Activated T-cell treated with anti-CD3 and anti-CD28 coated beads for 1 hour (primary cell): ENCODE data around the gene KCNT1.

ENCODE experiments used
- DNase-seq: peaks from one replicate; pipeline ENCODE4 v3.0.0-alpha.2; 2020; ENCODE audit warnings: low read depth

Gene KCNT1

DNA sequence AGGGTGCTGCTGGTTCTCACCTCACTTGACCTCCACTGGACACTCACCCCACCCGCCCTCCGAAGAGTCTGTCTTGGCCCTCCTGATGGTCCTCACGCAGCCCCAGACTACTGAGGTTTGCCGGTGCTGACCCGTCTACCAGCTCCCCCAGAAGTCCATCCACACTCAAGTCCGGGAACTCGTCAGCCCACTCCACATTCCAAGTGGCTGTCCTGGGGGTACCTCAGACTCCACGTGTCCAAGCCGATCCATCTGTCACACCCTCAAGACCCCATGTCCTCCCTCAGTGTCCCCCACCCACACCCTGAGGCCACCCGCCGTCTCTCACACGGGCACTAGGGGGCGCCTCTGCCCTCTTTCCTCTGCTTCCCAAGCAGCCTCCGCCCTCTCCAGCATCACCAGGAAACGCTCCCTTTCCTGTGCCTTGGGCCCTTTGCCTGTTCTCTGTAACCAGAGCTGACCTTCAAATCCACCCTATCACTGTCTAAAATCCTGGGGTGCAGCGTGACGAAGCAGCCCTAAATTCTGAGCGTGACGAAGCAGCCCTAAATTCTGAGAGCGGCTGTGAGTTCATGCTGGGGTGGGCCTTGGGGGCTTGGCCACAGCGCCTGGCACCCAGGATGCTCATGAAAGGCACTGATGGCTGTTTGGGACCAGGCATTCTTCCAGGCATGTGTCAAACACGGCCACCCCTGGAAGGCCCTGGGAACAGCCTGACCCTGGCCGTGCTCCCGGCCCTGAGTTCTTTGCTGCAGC lies 95.7 kb downstream of the KCNT1 start:
- no peak for DNase-seq

DNA sequence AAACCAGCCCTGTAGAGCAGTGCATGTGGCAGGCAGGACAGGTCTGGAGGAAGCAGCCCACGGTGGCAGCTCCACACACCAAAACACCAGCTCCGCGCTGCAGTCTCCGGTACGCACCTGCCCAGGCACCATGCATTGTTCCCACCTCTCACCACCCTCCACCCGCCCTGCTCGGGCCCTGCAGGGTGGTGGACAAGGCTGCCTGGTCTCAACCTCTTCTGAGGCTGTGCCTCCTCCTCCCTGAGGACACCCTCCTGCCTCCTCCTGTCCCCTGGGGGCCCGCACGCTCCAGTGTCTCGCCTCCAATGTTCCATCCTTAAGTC lies 96.2 kb downstream of the KCNT1 start:
- no peak for DNase-seq

DNA sequence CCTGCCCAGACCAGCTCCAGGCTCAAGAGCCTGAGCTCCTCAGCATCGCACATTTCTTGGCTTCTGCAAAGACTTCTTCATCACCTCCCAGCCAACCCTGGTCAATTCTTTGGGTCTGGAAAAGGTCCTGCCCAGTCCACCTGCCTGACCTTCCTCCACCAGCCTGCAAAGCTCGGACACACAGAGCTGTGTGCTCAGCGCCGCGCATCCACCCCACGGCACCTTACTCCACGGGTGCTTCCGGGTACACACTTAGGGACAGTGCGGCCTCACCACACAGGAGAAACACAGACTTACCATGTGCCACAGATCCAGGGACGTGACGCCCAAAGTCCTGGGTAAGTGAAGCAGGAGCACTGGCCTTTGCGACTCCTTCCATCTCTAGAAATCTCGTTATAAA lies 97.3 kb downstream of the KCNT1 start:
- no peak for DNase-seq

- no peak for DNase-seq
Measured at GRCh38 chr9:135801070-135801469, 99.1 kb downstream of the KCNT1 start.

- no peak for DNase-seq
Measured at GRCh38 chr9:135802876-135803419, 101.0 kb downstream of the KCNT1 start.

DNA sequence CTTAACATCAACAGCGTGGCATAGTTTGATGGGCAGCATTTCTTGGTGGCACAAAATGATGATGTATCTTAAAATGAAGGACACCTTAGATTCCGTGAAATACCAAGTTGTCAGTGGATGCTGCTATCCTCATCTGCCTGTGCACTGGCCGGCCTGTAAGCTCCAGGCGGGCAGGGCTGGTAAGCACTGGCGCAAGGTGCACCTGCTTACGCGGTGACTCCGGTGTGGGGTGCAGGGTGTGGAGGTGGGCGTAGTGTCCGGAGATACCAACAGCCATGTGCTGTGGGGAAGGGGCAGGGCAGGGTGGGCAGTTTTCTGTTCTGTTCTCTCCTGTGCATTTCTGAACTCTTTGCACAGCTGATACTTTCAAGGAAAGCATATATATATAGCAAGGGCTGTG lies 101.5 kb downstream of the KCNT1 start:
- DNase-seq: no peak

DNA sequence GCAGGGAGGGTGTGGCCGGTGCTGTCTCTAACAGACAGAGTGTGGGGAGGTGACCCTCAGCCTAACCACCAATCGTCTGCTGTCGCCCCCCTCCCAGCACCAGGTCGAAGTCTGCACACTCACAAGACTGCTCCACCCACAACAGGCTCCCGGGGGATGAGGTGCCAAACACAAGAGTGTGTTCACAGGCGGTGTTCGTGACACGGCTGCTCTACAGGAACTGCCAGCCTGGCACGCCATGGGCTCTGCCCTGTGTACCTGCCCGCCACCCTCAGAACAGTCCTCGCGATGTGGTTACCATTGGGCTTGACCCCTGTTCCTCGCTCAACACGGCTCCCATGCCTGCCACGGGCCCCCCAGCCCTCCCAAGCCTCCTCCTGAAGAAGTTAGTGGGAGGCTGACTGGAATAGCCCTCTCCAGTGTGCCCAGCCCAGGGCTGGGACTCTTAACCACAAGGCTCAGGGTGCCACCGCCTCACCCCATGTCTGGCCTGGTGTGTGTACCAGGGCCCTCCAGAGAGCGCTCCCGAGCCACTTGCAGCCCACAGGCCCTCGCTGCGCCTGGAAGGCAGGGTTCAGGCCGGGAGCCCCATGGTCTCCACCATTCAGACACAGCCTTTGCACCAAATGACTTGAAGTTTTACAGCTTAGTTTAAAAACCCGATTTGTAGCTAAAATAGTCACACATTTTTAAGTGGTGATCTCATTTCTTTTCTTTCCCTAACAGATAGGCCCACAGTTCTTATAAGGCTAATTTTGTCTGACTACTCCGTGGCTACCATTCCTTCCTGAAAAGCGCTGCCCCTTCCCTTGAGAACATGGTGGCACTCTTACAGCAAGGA lies 102.8 kb downstream of the KCNT1 start:
- no peak for DNase-seq

GRCh38 chr9:135805422-135806022 lies 103.5 kb downstream of the KCNT1 start:
- no peak for DNase-seq

GRCh38 chr9:135809166-135809565 lies 107.2 kb downstream of the KCNT1 start:
- no peak for DNase-seq

GRCh38 chr9:135810806-135811575 lies 109.0 kb downstream of the KCNT1 start:
- no peak for DNase-seq

- DNase-seq: no peak
Measured at GRCh38 chr9:135811801-135812200, 109.8 kb downstream of the KCNT1 start.

- DNase-seq: no peak
Measured at GRCh38 chr9:135812961-135813360, 111.0 kb downstream of the KCNT1 start.

DNA sequence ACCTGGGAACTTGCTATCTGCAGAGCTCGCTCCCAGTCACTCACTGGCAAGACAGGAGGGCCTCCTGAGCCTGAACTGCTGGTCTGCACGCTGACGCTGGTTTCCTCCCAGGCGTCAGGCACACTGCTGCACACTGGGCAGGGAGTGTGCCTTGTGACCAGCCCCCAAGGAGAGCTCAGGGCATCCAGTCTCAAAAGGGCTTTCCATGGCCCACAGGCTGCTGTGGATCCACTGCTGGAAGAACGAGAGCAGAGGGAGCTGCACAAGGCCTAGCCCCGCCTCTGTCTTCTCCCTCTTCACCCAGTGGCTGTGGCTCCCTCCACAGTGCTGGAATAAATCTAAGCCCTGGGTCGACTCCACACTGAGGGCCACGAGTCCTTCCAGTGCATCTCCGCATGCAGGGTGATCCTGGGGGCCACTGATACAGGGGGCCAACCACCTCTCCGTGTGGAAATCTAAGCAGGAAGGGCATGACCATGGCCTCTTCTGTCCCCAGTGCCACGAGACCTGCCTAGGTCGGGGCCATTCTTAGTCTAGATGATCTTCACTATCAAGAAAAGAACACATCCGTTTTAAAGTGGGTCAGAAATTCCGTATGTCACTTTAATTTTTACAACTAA lies 111.8 kb downstream of the KCNT1 start:
- no peak for DNase-seq

- DNase-seq: no peak
Measured at GRCh38 chr9:135814421-135815095, 112.6 kb downstream of the KCNT1 start.

DNA sequence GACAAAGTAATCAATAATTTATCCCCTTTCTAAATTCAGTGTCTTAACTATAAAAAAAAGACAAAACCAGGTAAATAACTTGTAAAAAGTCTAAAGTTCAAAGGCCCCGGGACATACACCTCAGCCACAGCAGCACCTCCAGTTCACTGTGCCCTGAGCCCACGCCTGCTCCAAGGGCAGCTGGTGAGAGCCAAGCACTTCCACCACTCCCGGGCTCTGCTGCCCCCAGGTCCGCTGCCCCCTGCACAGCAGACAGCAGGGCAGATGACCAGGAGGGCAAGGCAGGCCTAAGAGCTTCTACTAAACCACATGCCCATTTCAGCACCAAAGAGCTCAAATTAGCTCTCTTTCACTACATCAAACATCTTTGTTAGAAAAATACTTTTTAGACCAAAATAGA lies 113.4 kb downstream of the KCNT1 start:
- DNase-seq: no peak

GRCh38 chr9:135815830-135816650 lies 114.1 kb downstream of the KCNT1 start:
- DNase-seq: no peak

DNA sequence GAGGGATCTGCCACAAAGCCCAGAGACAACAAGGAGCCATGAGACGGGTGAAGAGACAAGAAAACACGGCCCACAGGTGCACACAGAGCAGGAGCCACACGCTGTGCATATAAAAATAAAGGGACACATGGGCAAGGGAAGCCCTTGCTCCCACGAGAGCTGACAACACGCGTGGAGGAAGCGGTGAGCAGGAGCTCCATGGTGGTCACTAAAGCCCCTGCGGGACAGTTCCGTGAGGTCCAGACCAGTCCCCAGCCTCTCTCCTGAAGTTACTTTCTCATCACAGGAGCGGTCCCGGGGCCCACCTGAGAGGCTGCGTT lies 114.6 kb downstream of the KCNT1 start:
- no peak for DNase-seq

DNA sequence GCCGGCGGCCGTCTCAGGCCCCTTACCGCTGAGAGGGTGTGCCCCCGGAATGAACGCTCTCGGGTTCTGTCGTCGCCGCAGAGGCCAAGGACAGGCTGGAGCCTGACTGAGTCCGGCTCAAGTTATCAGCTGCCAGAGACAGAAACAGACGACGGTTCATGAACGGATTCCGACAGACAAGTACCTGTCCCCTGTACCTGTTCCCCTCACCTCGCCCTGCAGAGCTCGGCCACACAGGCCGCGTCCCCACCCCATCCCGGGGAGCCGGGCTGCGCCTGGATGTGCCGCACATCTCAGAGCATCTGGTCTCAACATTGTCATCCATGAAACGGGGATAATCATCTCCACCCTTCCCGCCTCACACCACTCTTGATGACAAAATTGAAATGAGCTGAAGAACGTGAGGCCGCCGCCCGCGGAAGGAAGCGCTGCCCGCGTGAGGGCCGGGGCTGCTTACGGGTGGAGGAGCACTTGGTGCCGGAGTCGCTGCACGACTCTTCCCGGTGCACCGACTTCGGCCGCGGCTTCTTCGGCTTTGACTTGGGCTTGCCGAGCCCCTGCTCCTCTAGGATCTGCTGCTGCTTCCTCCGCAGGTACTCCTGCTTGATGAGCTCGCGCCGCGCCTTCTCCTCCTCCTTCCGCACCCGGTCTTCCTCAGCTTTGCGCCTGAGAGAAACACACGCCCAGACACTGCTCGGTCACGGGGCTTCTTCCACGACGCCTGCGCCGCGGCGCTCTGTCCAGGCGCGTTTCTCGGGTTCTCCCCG lies 116.1 kb downstream of the KCNT1 start:
- DNase-seq: no peak

DNA sequence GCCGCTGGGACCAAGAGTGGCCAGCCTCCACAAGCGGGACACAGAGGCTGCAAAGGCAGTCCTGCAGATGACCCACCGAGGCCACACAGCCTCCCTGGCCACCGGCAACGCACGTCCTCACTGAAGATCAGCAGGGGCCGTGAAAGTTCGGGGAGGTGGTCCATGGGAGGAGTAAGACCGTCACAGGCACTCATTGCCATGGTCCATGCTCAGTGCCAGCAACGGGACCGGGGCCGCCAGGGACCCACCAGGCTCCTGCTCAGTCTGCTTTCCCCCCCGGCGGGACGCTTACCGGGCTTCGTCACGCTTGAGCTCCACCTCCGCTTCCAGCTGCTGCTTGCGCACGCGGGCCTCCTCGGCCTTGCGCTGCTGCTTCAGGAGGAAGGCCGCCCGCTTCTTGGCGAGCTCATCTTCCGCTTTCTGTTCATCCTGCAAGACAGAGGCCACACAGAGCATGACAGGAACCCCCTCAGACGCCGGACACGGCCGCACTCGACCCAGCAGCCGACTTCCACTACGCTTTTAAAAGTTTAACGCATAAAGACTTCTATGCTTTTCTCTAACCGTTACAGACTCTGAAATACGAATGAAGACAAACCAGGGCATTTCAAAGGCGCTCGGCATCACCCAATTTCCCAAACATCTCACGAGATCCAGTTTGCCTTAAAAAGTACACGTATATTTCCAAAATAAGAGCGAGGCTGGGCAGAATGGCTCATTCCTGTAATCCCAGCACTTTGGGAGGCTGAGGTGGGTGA lies 116.9 kb downstream of the KCNT1 start:
- no peak for DNase-seq
